GM12865 (cell line): ENCODE results near the gene HSPB9.

Source experiments
- DNase-seq: peaks from one replicate; pipeline ENCODE4 v3.0.0; 2010; ENCODE audit warnings: low read depth
- H3K4me3 ChIP-seq: 2 replicates; pipeline ENCODE4 v1.5.1; 2011; ENCODE audit warnings: mild to moderate bottlenecking, low read depth, low read length, control low read depth
- CTCF ChIP-seq: IDR thresholded peaks from 2 replicates; pipeline ENCODE4 v1.5.1; 2011; ENCODE audit warnings: low read length, control low read depth, low read depth, inconsistent platforms; ENCODE audit not compliant: insufficient read depth; ENCODE audit errors: missing control alignments

Gene HSPB9

GRCh38 chr17:42130310-42130936 lies 7.8 kb downstream of the HSPB9 start:
- no peak for DNase-seq
- TF ChIP-seq CTCF, result peak; percentile 8
- H3K4me3 ChIP-seq, result no peak overlapping the region

- no peak overlapping the region for H3K4me3 ChIP-seq
- TF ChIP-seq CTCF, result no peak
- DNase-seq, result no peak
These were observed 8.6 kb downstream of the HSPB9 start for GRCh38 chr17:42131232-42131631.

- DNase-seq, result no peak
These were observed 9.4 kb downstream of the HSPB9 start for GRCh38 chr17:42131981-42132432.

DNA sequence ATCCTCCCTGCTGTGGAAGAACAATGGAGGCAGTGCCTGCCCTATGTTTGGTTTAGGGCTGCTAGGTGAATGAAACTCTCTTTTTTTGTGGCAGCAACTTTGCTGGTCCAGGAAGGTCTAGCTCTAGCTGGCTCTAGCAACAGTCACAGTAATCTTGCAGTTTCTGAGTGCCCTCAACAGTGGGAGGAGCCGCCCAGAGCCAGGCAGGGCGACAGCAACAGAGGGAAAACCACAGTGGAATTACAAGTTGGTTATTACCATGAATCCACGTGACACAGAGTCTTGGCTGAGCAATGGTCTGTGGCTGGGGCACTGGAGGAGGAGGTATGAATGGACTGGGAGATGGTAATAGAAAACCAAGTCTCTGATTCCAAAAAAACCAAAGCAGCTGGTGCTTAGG lies 10.3 kb downstream of the HSPB9 start:
- no peak overlapping the region for H3K4me3 ChIP-seq
- TF ChIP-seq CTCF, result no peak
- DNase-seq, result no peak

More at GRCh38 chr17:42131981-42132432, 9.4 kb downstream of the HSPB9 start:
- no peak for TF ChIP-seq CTCF
- H3K4me3 ChIP-seq, result no peak overlapping the region

GRCh38 chr17:42133461-42134041 lies 10.9 kb downstream of the HSPB9 start:
- DNase-seq, result peak; percentile 81
- H3K4me3 ChIP-seq, result no peak overlapping the region
- no peak for TF ChIP-seq CTCF

GRCh38 chr17:42135151-42135550 lies 12.5 kb downstream of the HSPB9 start:
- no peak for TF ChIP-seq CTCF
- H3K4me3 ChIP-seq, result no peak overlapping the region
- no peak for DNase-seq
